Anterior cingulate cortex (tissue), 58 donors: ENCODE results near the gene CEMP1.
"Not testable (repeated sequence)": the region's sequence is repeated elsewhere in the genome, so short reads cannot be mapped to it uniquely, and the experiment has no call there.

Source experiments
- DNase-seq, 58 donors: peaks; one replicate each; lab custom pipeline; 2025; lab: John Stamatoyannopoulos, UW

Gene CEMP1

GRCh38 chr16:2537451-2538379 is 6.5 kb upstream of the CEMP1 start, which contains the start of gene PDPK1:
PDPK1 (plus strand) TSS chr16:2538021; CDS start chr16:2538113, 92 bp downstream.
- DNase-seq, result peak; percentile 64 to 96 (median 92)

GRCh38 chr16:2535625-2536013 is 4.4 kb upstream of the CEMP1 start:
- no peak for DNase-seq

- DNase-seq, result not testable (repeated sequence)
Measured at GRCh38 chr16:2534335-2534734, 3.1 kb upstream of the CEMP1 start.

GRCh38 chr16:2533912-2534311 is 2.7 kb upstream of the CEMP1 start:
- no peak for DNase-seq

- not testable (repeated sequence) for DNase-seq
Measured at GRCh38 chr16:2533142-2533755, 2.0 kb upstream of the CEMP1 start.

- peak in 40 of 58 donors; percentile 21 to 74 (median 54) for DNase-seq
Measured at GRCh38 chr16:2532494-2533141, 1.4 kb upstream of the CEMP1 start.

- DNase-seq, result peak; percentile 66 to 98 (median 96)
Measured at GRCh38 chr16:2531696-2532493, 687 bp upstream of the CEMP1 start.

GRCh38 chr16:2530629-2531318 is 434 bp downstream of the CEMP1 start:
- no peak for DNase-seq

GRCh38 chr16:2529961-2530628 is 1.1 kb downstream of the CEMP1 start:
- no peak for DNase-seq

GRCh38 chr16:2529061-2529931 is 1.9 kb downstream of the CEMP1 start:
- DNase-seq, result no peak

GRCh38 chr16:2528161-2529060 is 2.8 kb downstream of the CEMP1 start:
- no peak for DNase-seq

- DNase-seq, result no peak
Measured at GRCh38 chr16:2527784-2528100, 3.5 kb downstream of the CEMP1 start.

GRCh38 chr16:2527071-2527783 is 4.0 kb downstream of the CEMP1 start:
- no peak for DNase-seq

- DNase-seq, result no peak
Measured at GRCh38 chr16:2526135-2526534, 5.1 kb downstream of the CEMP1 start.

- no peak for DNase-seq
Measured at GRCh38 chr16:2524339-2524938, 6.8 kb downstream of the CEMP1 start.

- DNase-seq, result no peak
Measured at GRCh38 chr16:2523801-2524231, 7.4 kb downstream of the CEMP1 start.
